HepG2 (cell line): ENCODE data around the gene YY1. TPM values are rescaled to one million over a fixed set of nuclear protein-coding genes. Genes with fewer than 3 reads are reported as not detected.

Source experiments
- E2F2 ChIP-seq: sonication (generic); formaldehyde crosslinking; IDR thresholded peaks from 2 replicates; pipeline ENCODE4 v1.4.0; 2020; ENCODE audit warnings: missing genetic modification reagents, borderline replicate concordance
- GMEB1 ChIP-seq: sonication (generic); formaldehyde crosslinking; IDR thresholded peaks from 2 replicates; pipeline ENCODE4 v1.5.1; 2020; ENCODE audit warnings: missing genetic modification reagents, mild to moderate bottlenecking, borderline replicate concordance
- HNF1A ChIP-seq, 2 experiments: sonication (generic) in 1 of 2; formaldehyde crosslinking in 1 of 2; IDR thresholded peaks; 2 replicates each; pipeline versions ENCODE4 v1.4.0 to v1.6.1; 2016 to 2020; ENCODE audit warnings: borderline replicate concordance in 1 of 2, low read depth in 1 of 2, mild to moderate bottlenecking in 1 of 2, missing genetic modification reagents in 1 of 2
- KLF15 ChIP-seq: sonication (generic); formaldehyde crosslinking; IDR thresholded peaks from 2 replicates; pipeline ENCODE4 v1.8.1; 2023; ENCODE audit warnings: borderline replicate concordance, mild to moderate bottlenecking, inconsistent platforms, missing genetic modification reagents, mixed read lengths
- MIXL1 ChIP-seq: IDR thresholded peaks from 2 replicates; pipeline ENCODE4 v1.6.1; 2016
- MXD3 ChIP-seq: IDR thresholded peaks from 2 replicates; pipeline ENCODE4 v1.6.1; 2016; ENCODE audit warnings: mild to moderate bottlenecking, missing biosample characterization, missing genetic modification reagents
- PHF8 ChIP-seq: sonication (generic); formaldehyde crosslinking; IDR thresholded peaks from 2 replicates; pipeline ENCODE4 v1.5.0; 2020; ENCODE audit warnings: missing genetic modification reagents
- SNAPC4 ChIP-seq: sonication (generic); formaldehyde crosslinking; IDR thresholded peaks from 2 replicates; pipeline ENCODE4 v1.4.0; 2020; ENCODE audit warnings: mild to moderate bottlenecking, missing genetic modification reagents
- ZKSCAN1 ChIP-seq: fragments of 150-350 bp; IDR thresholded peaks from 2 replicates; pipeline ENCODE4 v1.6.1; 2014; ENCODE audit warnings: low read length
- ZNF251 ChIP-seq: sonication (generic); formaldehyde crosslinking; IDR thresholded peaks from 2 replicates; pipeline ENCODE4 v1.9.0; 2021; ENCODE audit warnings: mild to moderate bottlenecking, missing genetic modification reagents
- ZNF30 ChIP-seq: sonication (generic); formaldehyde crosslinking; IDR thresholded peaks from 2 replicates; pipeline ENCODE4 v1.5.0; 2020; ENCODE audit warnings: mild to moderate bottlenecking, missing genetic modification reagents
- ZNF503 ChIP-seq: sonication (generic); formaldehyde crosslinking; IDR thresholded peaks from 2 replicates; pipeline ENCODE4 v1.4.0; 2020; ENCODE audit warnings: missing genetic modification reagents
- ZNF546 ChIP-seq: sonication (generic); formaldehyde crosslinking; conservative IDR thresholded peaks from 2 replicates; pipeline ENCODE4 v1.8.1; 2023; ENCODE audit warnings: mild to moderate bottlenecking, missing genetic modification reagents
- polyA plus RNA-seq, 8 experiments: library from polyadenylated mRNA; depleted of rRNA in 3 of 8; stranded (reverse) in 7 of 8; unstranded in 1 of 8; fragments of >200 nt; fragmentation: Illumina TruSeq in 4 of 8; extraction: Trizol in 4 of 8; gene quantifications; 2 replicates each; pipeline versions ENCODE4 v1.2.1 to v1.2.3, GENCODE V29; 2011 to 2016; ENCODE audit warnings: low read depth in 4 of 8, missing spikeins in 1 of 8, mixed read lengths in 1 of 8; ENCODE audit not compliant: insufficient read depth in 1 of 8
- total RNA-seq, 5 experiments: library from RNA; depleted of rRNA; stranded (reverse); fragments of >200 nt; fragmentation: Illumina TruSeq; extraction: Trizol; gene quantifications; 2 replicates each; pipeline ENCODE4 v1.2.3, GENCODE V29; 2016; ENCODE audit warnings: low read depth in 1 of 5

The YY1 gene
- total and polyA plus RNA-seq, 2 of the 13 experiments (the other 11 are each of a cell fraction or from before 2014, with no cell fraction given): 29.4 to 68.1 TPM

GRCh38 chr14:100328495-100329163, 89.7 kb downstream of the YY1 start (continued):
- TF ChIP-seq HNF1A (IDR thresholded peaks at IDR 0.05; ENCODE audit: low read depth) (no peak), HNF1A (CRISPR knock-in tag; IDR thresholded peaks at IDR 0.05; ENCODE audit: borderline replicate concordance) (peak; percentile 41; the same call in 1 of the 2 replicates), SNAPC4 (peak; percentile 98), E2F2 (CRISPR knock-in tag) (no peak), MXD3 (no peak), ZKSCAN1 (no peak), KLF15 (CRISPR knock-in tag) (no peak), ZNF503 (CRISPR knock-in tag) (no peak), GMEB1 (CRISPR knock-in tag) (0 out of 2 replicates have a peak, but pooled peaks have one; percentile 29), PHF8 (CRISPR knock-in tag) (peak; percentile 67), ZNF546 (no peak; the same call in 1 of the 2 replicates), ZNF251 (0 out of 2 replicates have a peak, but pooled peaks have one; percentile 43), MIXL1 (CRISPR knock-in tag) (no peak), ZNF30 (CRISPR knock-in tag) (peak; percentile 40; the same call in 1 of the 2 replicates)
